A549 treated with AZD9567 at 1 μM for 4 hours (cell line): ENCODE data around the gene COX7A2. TPM values are rescaled to one million over a fixed set of nuclear protein-coding genes. Genes with fewer than 3 reads are reported as not detected.

Source experiments
- total RNA-seq: library from RNA; stranded (reverse); fragments of 200-300 nt; extraction: Qiagen RNA extraction; gene quantifications from 5 replicates; pipeline ENCODE4 v1.2.3, GENCODE V29; 2022; ENCODE audit not compliant: insufficient read depth

The COX7A2 gene
- 277 to 304 TPM (median 297 TPM) in 5 replicates for total RNA-seq

GRCh38 chr6:75243333-75244062, at the start of gene COX7A2:
TSS of gene COX7A2 (minus strand) at chr6:75243801. CDS start at chr6:75243734, 67 bp downstream.

GRCh38 chr6:75284632-75285282, 41.2 kb upstream of the COX7A2 start, which contains the start of gene TMEM30A:
TSS of gene TMEM30A (minus strand) at chr6:75284792. CDS start at chr6:75284638, 154 bp downstream.

GRCh38 chr6:75205776-75206575, 37.6 kb downstream of the COX7A2 start, which contains the start of gene COL12A1:
TSS of gene COL12A1 (minus strand) at chr6:75206053. CDS start at chr6:75202792, 3,261 bp downstream.

Other genes with a start within 250 kb of the COX7A2 start
- gene COL12A1, start 37.7 kb downstream of the COX7A2 start, total RNA-seq: 4.1 to 8.5 TPM (median 5.3 TPM) in 5 replicates
- gene TMEM30A, start 41.0 kb upstream of the COX7A2 start, total RNA-seq: 31.6 to 46.7 TPM (median 43.6 TPM) in 5 replicates
- gene FILIP1, start 250.0 kb upstream of the COX7A2 start, total RNA-seq: 0.15 to 1.0 TPM (median 0.20 TPM) in 5 replicates